Hepatocyte (in vitro differentiated cells): ENCODE measurements around the gene KRTAP2-4. TPM values are rescaled to one million over a fixed set of nuclear protein-coding genes. Genes with fewer than 3 reads are reported as not detected.
"Not testable (repeated sequence)": the region's sequence is repeated elsewhere in the genome, so short reads cannot be mapped to it uniquely, and the experiment has no call there.

Experiments used
- DNase-seq: peaks from one replicate; pipeline ENCODE4 v3.0.0-alpha.2; 2016; ENCODE audit warnings: low spot score
- H2AFZ ChIP-seq: fragments of 200-600 bp; sonication (generic); 2 replicates; pipeline ENCODE4 v1.6.0; 2016; ENCODE audit warnings: antibody characterized with exemption, mild to moderate bottlenecking
- H3K27ac ChIP-seq: fragments of 200-600 bp; sonication (generic); 2 replicates; pipeline ENCODE4 v1.5.1; 2016; ENCODE audit warnings: mild to moderate bottlenecking
- H3K27me3 ChIP-seq: fragments of 200-600 bp; sonication (generic); 2 replicates; pipeline ENCODE4 v1.6.1; 2016
- H3K36me3 ChIP-seq: fragments of 200-600 bp; sonication (generic); replicated peaks from 2 replicates; pipeline ENCODE4 v1.5.1; 2016; ENCODE audit warnings: low read depth; ENCODE audit not compliant: insufficient read depth
- H3K4me1 ChIP-seq: fragments of 200-600 bp; sonication (generic); 2 replicates; pipeline ENCODE4 v1.5.1; 2016; ENCODE audit warnings: mild to moderate bottlenecking, moderate library complexity; ENCODE audit not compliant: insufficient read depth
- H3K4me2 ChIP-seq: fragments of 200-600 bp; sonication (generic); 2 replicates; pipeline ENCODE4 v1.6.0; 2016
- H3K4me3 ChIP-seq: fragments of 200-600 bp; sonication (generic); 2 replicates; pipeline ENCODE4 v1.5.1; 2016; ENCODE audit warnings: mild to moderate bottlenecking
- H3K79me2 ChIP-seq: fragments of 200-600 bp; sonication (generic); 2 replicates; pipeline ENCODE4 v1.6.0; 2017; ENCODE audit warnings: mild to moderate bottlenecking
- H3K9me2 ChIP-seq: fragments of 200-600 bp; sonication (generic); replicated peaks from 2 replicates; pipeline ENCODE4 v1.6.0; 2017; ENCODE audit warnings: mild to moderate bottlenecking; ENCODE audit not compliant: insufficient read depth
- H3K9me3 ChIP-seq: fragments of 200-600 bp; sonication (generic); 2 replicates; pipeline ENCODE4 v1.5.1; 2016; ENCODE audit warnings: low read depth, mild to moderate bottlenecking
- H4K20me1 ChIP-seq: fragments of 200-600 bp; sonication (generic); 2 replicates; pipeline ENCODE4 v1.6.0; 2016; ENCODE audit warnings: mild to moderate bottlenecking; ENCODE audit not compliant: insufficient read depth, poor library complexity, severe bottlenecking
- CTCF ChIP-seq: fragments of 200-600 bp; sonication (generic); IDR thresholded peaks from 2 replicates; pipeline ENCODE4 v1.5.1; 2016; ENCODE audit warnings: antibody characterized with exemption, mild to moderate bottlenecking; ENCODE audit not compliant: poor library complexity
- EZH2 ChIP-seq: fragments of 200-600 bp; sonication (generic); IDR thresholded peaks from 2 replicates; pipeline ENCODE4 v1.6.1; 2016; ENCODE audit warnings: antibody characterized with exemption, mild to moderate bottlenecking, borderline replicate concordance
- EZH2phosphoT487 ChIP-seq: fragments of 200-600 bp; sonication (generic); IDR thresholded peaks from one replicate; pipeline ENCODE4 v1.6.1; 2018; ENCODE audit warnings: antibody characterized with exemption, mild to moderate bottlenecking, low read depth, moderate library complexity; ENCODE audit not compliant: unreplicated experiment, severe bottlenecking
- WGBS: methylation state at CpG from one replicate; pipeline ENCODE4 v1.1.6; 2016; ENCODE audit warnings: low lambda C conversion rate; ENCODE audit errors: missing lambda C conversion rate; 5-methylcytosine and 5-hydroxymethylcytosine counted together
- polyA plus RNA-seq: library from polyadenylated mRNA; unstranded; fragments of >200 nt; fragmentation: Nextera tagmentation; extraction: Ambion mirVana; gene quantifications from 2 replicates; pipeline ENCODE4 v1.2.1, GENCODE V29; 2016
- total RNA-seq: library from RNA; depleted of rRNA; stranded (reverse); fragments of >200 nt; gene quantifications from 2 replicates; pipeline ENCODE4 v1.2.3, GENCODE V29; 2014

Gene KRTAP2-4
- total RNA-seq (not detected in 2 replicates), polyA plus RNA-seq (not detected in 2 replicates)

GRCh38 chr17:41065829-41066624 lies at the start of gene KRTAP2-4:
Gene KRTAP2-4 (minus strand): TSS chr17:41065879. CDS start chr17:41065845, 34 bp downstream.
- Histone ChIP-seq H4K20me1 (no peaks in the 10 kb centered on the region), H3K27ac (no peak within 1 kb of the TSS), H3K27me3 (no peaks in the 10 kb centered on the region), H3K9me3 (no peaks in the 10 kb centered on the region), H3K4me3 (no peak within 1 kb of the TSS), H3K79me2 (no peaks in the 10 kb centered on the region), H3K4me1 (no peaks in the 10 kb centered on the region), H3K4me2 (no peak within 1 kb of the TSS), H3K9me2 (no peaks in the 10 kb centered on the region), H3K36me3 (no peaks in the 10 kb centered on the region), H2AFZ (no peak within 1 kb of the TSS)
- WGBS, result 87% methylated on average over 5 of the region's 6 CpGs
- TF ChIP-seq CTCF (no peak), EZH2 (no peak), EZH2phosphoT487 (no peak)
- DNase-seq, result no peak

- Histone ChIP-seq H3K27ac (no peak overlapping the region), H3K9me2 (no peaks in the 10 kb centered on the region), H3K27me3 (no peaks in the 10 kb centered on the region), H3K4me3 (no peak overlapping the region), H2AFZ (no peak overlapping the region), H3K4me1 (no peaks in the 10 kb centered on the region), H3K9me3 (no peaks in the 10 kb centered on the region), H3K79me2 (no peaks in the 10 kb centered on the region), H4K20me1 (no peaks in the 10 kb centered on the region), H3K36me3 (no peaks in the 10 kb centered on the region), H3K4me2 (no peak overlapping the region)
- WGBS, result 83% methylated on average over 2 of the region's 2 CpGs
- DNase-seq, result no peak
- TF ChIP-seq EZH2phosphoT487 (no peak), CTCF (no peak), EZH2 (no peak)
Measured at GRCh38 chr17:41111151-41111885, 45.6 kb upstream of the KRTAP2-4 start.

- not testable (repeated sequence) for H3K36me3 ChIP-seq, H4K20me1 ChIP-seq, H3K9me2 ChIP-seq, H3K27me3 ChIP-seq, H3K4me2 ChIP-seq, H3K4me1 ChIP-seq, H2AFZ ChIP-seq, H3K4me3 ChIP-seq, H3K27ac ChIP-seq, DNase-seq, H3K79me2 ChIP-seq, H3K9me3 ChIP-seq
- 44% methylated on average over 1 of the region's 1 CpG for WGBS
Measured at GRCh38 chr17:41108728-41109386, 43.2 kb upstream of the KRTAP2-4 start.
